Daoy (cell line): ENCODE measurements around the gene CCDC70. TPM values are rescaled to one million over a fixed set of nuclear protein-coding genes. Genes with fewer than 3 reads are reported as not detected.
"Not testable (repeated sequence)": the region's sequence is repeated elsewhere in the genome, so short reads cannot be mapped to it uniquely, and the experiment has no call there.

Experiments
- DNase-seq: peaks from one replicate; pipeline ENCODE4 v3.0.0-alpha.2; 2015; ENCODE audit warnings: low read depth
- total RNA-seq: library from RNA; depleted of rRNA; stranded (reverse); fragments of >200 nt; shearing (Covaris generic); gene quantifications from 2 replicates; pipeline ENCODE4 v1.2.3, GENCODE V29; 2014; rRNA removed

Gene CCDC70
- total RNA-seq, result not detected in 2 replicates

GRCh38 chr13:51861723-51862300 lies at the start of gene CCDC70:
Gene CCDC70 (plus strand): TSS chr13:51861969. CDS start chr13:51865412, 3,443 bp downstream.
- peak; percentile 55 for DNase-seq

- DNase-seq, result no peak
Measured at GRCh38 chr13:51814071-51814470, 47.7 kb upstream of the CCDC70 start.

- peak; percentile 60 for DNase-seq
Measured at GRCh38 chr13:51814825-51815650, 46.7 kb upstream of the CCDC70 start.

GRCh38 chr13:51815848-51816247 lies 45.9 kb upstream of the CCDC70 start:
- DNase-seq, result no peak

- DNase-seq, result no peak
Measured at GRCh38 chr13:51816604-51817249, 45.0 kb upstream of the CCDC70 start.

- DNase-seq, result no peak
Measured at GRCh38 chr13:51817717-51818116, 44.1 kb upstream of the CCDC70 start.

- DNase-seq, result no peak
Measured at GRCh38 chr13:51818276-51818675, 43.5 kb upstream of the CCDC70 start.

- DNase-seq, result peak; percentile 45
Measured at GRCh38 chr13:51818781-51819511, 42.8 kb upstream of the CCDC70 start.

GRCh38 chr13:51819544-51819943 lies 42.2 kb upstream of the CCDC70 start:
- no peak for DNase-seq

GRCh38 chr13:51820016-51820597 lies 41.7 kb upstream of the CCDC70 start:
- no peak for DNase-seq

GRCh38 chr13:51821606-51822005 lies 40.2 kb upstream of the CCDC70 start:
- DNase-seq, result no peak

- DNase-seq, result no peak
Measured at GRCh38 chr13:51822106-51822815, 39.5 kb upstream of the CCDC70 start.

GRCh38 chr13:51823359-51823758 lies 38.4 kb upstream of the CCDC70 start:
- DNase-seq, result no peak

- DNase-seq, result no peak
Measured at GRCh38 chr13:51823863-51824262, 37.9 kb upstream of the CCDC70 start.

- DNase-seq, result not testable (repeated sequence)
Measured at GRCh38 chr13:51824712-51825111, 37.1 kb upstream of the CCDC70 start.

GRCh38 chr13:51825165-51825592 lies 36.6 kb upstream of the CCDC70 start:
- DNase-seq, result no peak

- DNase-seq, result no peak
Measured at GRCh38 chr13:51825681-51826254, 36.0 kb upstream of the CCDC70 start.

- no peak for DNase-seq
Measured at GRCh38 chr13:51826606-51827005, 35.2 kb upstream of the CCDC70 start.

GRCh38 chr13:51827254-51827653 lies 34.5 kb upstream of the CCDC70 start:
- DNase-seq, result no peak

GRCh38 chr13:51828730-51829567 lies 32.8 kb upstream of the CCDC70 start:
- no peak for DNase-seq
